GM12878 (cell line): ENCODE data around the gene PPP2R2B. TPM values are rescaled to one million over a fixed set of nuclear protein-coding genes. Genes with fewer than 3 reads are reported as not detected.

Source experiments
- ATAC-seq: fragments of 200-7000 bp; cut with Tn5 transposase; 3 replicates; pipeline ENCODE4 v1.9.1; 2020; ENCODE audit warnings: mild to moderate bottlenecking, moderate library complexity
- BruUV-seq: library from RNA; stranded (reverse); fragments of 400-500 nt; replicated peaks from 2 replicates; lab custom pipeline; 2021; lab: Mats Ljungman, UMichigan
- CTCF ChIA-PET: fragments of 300-600 bp; sonication (Branson Sonifier 250); formaldehyde crosslinking; extraction: SDS; loops from one replicate; lab custom pipeline; 2021; ENCODE audit warnings: inconsistent platforms; lab: Yijun Ruan, JAX
- POLR2A ChIA-PET: fragments of 350-600 bp; formaldehyde crosslinking; extraction: SDS; loops from one replicate; lab custom pipeline; 2021; ENCODE audit warnings: inconsistent platforms; lab: Charles Lee
- RAD21 ChIA-PET: fragments of 300-600 bp; sonication (Branson Sonifier 250); formaldehyde crosslinking; loops from one replicate; lab custom pipeline; 2023; ENCODE audit warnings: antibody characterized with exemption; ENCODE audit not compliant: unreplicated experiment; lab: Charles Lee
- SMC1A ChIA-PET: fragments of 300-600 bp; sonication (Branson Sonifier 250); formaldehyde crosslinking; loops from one replicate; lab custom pipeline; 2023; ENCODE audit not compliant: unreplicated experiment, uncharacterized antibody; lab: Charles Lee
- DNase-seq: peaks from one replicate; pipeline ENCODE4 v3.0.0-alpha.2; 2011; ENCODE audit warnings: low read depth, low spot score
- FAIRE-seq: peaks from 3 replicates; lab custom pipeline; 2011; peaks lifted over from hg19 to GRCh38; lab: Jason Lieb, UNC
- H2AFZ ChIP-seq: 2 replicates; pipeline ENCODE4 v1.6.0; 2011; ENCODE audit warnings: low read depth, low read length, control low read depth; ENCODE audit not compliant: control insufficient read depth
- H3K27ac ChIP-seq: 2 replicates; pipeline ENCODE4 v1.5.1; 2011; ENCODE audit warnings: control low read depth; ENCODE audit not compliant: control insufficient read depth, insufficient read depth
- H3K27me3 ChIP-seq, 2 experiments: replicated peaks in 1 of 2; 2 replicates each; pipeline versions ENCODE4 v1.6.0 to v1.6.1; 2011; ENCODE audit warnings: low read length in 1 of 2; ENCODE audit not compliant: control insufficient read depth in 2 of 2, insufficient read depth in 2 of 2
- H3K36me3 ChIP-seq, 2 experiments: 2 replicates each; pipeline ENCODE4 v1.5.1; 2011; ENCODE audit warnings: low read length in 1 of 2; ENCODE audit not compliant: control insufficient read depth in 2 of 2, insufficient read depth in 2 of 2
- H3K4me1 ChIP-seq: 2 replicates; pipeline ENCODE4 v1.6.1; 2011; ENCODE audit warnings: mild to moderate bottlenecking, low read length, moderate library complexity, mixed read lengths; ENCODE audit not compliant: control insufficient read depth, insufficient read depth
- H3K4me2 ChIP-seq: 2 replicates; pipeline ENCODE4 v1.6.0; 2011; ENCODE audit warnings: control low read depth; ENCODE audit not compliant: control insufficient read depth, insufficient read depth
- H3K4me3 ChIP-seq: fragments of 200-600 bp; sonication (generic); 2 replicates; pipeline ENCODE4 v1.5.1; 2016
- H3K79me2 ChIP-seq: 2 replicates; pipeline ENCODE4 v1.6.0; 2011; ENCODE audit warnings: low read length; ENCODE audit not compliant: control insufficient read depth, insufficient read depth
- H3K9ac ChIP-seq: 2 replicates; pipeline ENCODE4 v1.8.0; 2011; ENCODE audit warnings: low read length, control low read depth, mixed read lengths; ENCODE audit not compliant: control insufficient read depth, insufficient read depth
- H3K9me3 ChIP-seq: replicated peaks from 3 replicates; pipeline ENCODE4 v1.5.1; 2011; ENCODE audit warnings: mild to moderate bottlenecking, low read length; ENCODE audit not compliant: control insufficient read depth, insufficient read depth
- H4K20me1 ChIP-seq: 2 replicates; pipeline ENCODE4 v1.6.0; 2011; ENCODE audit not compliant: control insufficient read depth, insufficient read depth
- CHD4 ChIP-seq: fragments of 200-600 bp; sonication (generic); IDR thresholded peaks from 2 replicates; pipeline ENCODE4 v1.6.1; 2016; ENCODE audit warnings: mild to moderate bottlenecking
- NR2F1 ChIP-seq: fragments of 450-650 bp; conservative IDR thresholded peaks from 2 replicates; pipeline ENCODE4 v1.6.1; 2017; ENCODE audit warnings: mild to moderate bottlenecking
- RUNX3 ChIP-seq: IDR thresholded peaks from 2 replicates; pipeline ENCODE4 v1.6.1; 2012; ENCODE audit warnings: low read length, inconsistent platforms
- WGBS: methylation state at CpG from one replicate; pipeline ENCODE4 v1.1.6; 2016; ENCODE audit warnings: low lambda C conversion rate; ENCODE audit not compliant: insufficient replicate concordance, insufficient coverage; ENCODE audit errors: missing lambda C conversion rate; 5-methylcytosine and 5-hydroxymethylcytosine counted together
- in situ Hi-C: fragments of 300-500 bp; cut with MboI; formaldehyde crosslinking; loops from 9 replicates; pipeline ENCODE4 v1.14.3; 2018; ENCODE audit warnings: mixed read lengths
- intact Hi-C: fragments of 100-400 bp; cut with micrococcal nuclease; formaldehyde crosslinking; loops from one replicate; pipeline ENCODE4 v1.14.2; 2022; ENCODE audit not compliant: unreplicated experiment
- polyA plus RNA-seq, 11 experiments: library from polyadenylated mRNA; depleted of rRNA in 4 of 11; unstranded in 6 of 11; stranded (reverse) in 5 of 11; fragments of >200 nt; fragmentation: Nextera tagmentation in 4 of 11; fragmentation: Illumina TruSeq in 1 of 11; extraction: Ambion mirVana in 4 of 11; extraction: Trizol in 1 of 11; gene quantifications; 1 replicate in 1 of 11; 2 replicates in 10 of 11; pipeline versions ENCODE4 v1.2.1 to v1.2.3, GENCODE V29; 2011 to 2016; ENCODE audit warnings: inconsistent platforms in 2 of 11, missing spikeins in 2 of 11, low read depth in 1 of 11
- total RNA-seq, 4 experiments: library from RNA; depleted of rRNA in 3 of 4; stranded (reverse); fragments of >200 nt in 3 of 4; fragmentation: Illumina TruSeq in 1 of 4; extraction: Trizol in 1 of 4; gene quantifications; 2 replicates each; pipeline versions ENCODE4 v1.2.1 to v1.2.3, GENCODE V29; 2013 to 2021
- TF ChIP-seq, protein P1 (sequence below): IDR thresholded peaks from 2 replicates; pipeline ENCODE4 v1.6.1; 2012; ENCODE audit warnings: mild to moderate bottlenecking, low read depth, low read length
- TF ChIP-seq, protein P2 (sequence below): IDR thresholded peaks from 2 replicates; pipeline ENCODE4 v1.6.1; 2011; ENCODE audit warnings: borderline replicate concordance, low read depth, mild to moderate bottlenecking, moderate library complexity, low read length; ENCODE audit not compliant: insufficient read depth, poor library complexity, severe bottlenecking
- TF ChIP-seq, protein P3 (sequence below): fragments of 450-650 bp; formaldehyde crosslinking; IDR thresholded peaks from 2 replicates; pipeline ENCODE4 v1.4.0; 2020; ENCODE audit warnings: mild to moderate bottlenecking, moderate library complexity
- TF ChIP-seq, protein P4 (sequence below): fragments of 450-650 bp; IDR thresholded peaks from 2 replicates; pipeline ENCODE4 v1.6.1; 2017; ENCODE audit warnings: borderline replicate concordance

The PPP2R2B gene
- total and polyA plus RNA-seq, 10 of the 15 experiments (the other 5 are each of a cell fraction or from before 2014, with no cell fraction given) = not detected

DNA sequence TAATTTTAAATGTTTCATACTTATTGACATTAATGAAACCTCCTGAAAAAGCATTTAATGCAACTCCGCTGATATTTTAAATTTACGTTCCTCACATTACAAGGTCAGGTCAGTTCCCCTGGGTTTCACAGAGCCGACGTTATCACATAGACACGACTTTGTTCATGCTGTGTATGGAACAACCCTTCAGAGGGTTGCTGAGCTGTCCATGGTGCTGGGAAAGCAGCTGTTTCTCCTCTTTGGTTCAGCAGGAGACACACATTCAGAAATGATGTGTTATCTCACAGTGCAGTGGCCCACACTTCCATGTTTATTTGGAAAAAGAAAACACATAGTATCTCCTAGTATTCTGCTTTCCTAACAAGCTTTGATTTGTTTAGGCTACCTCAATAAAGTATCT lies 53.5 kb downstream of the PPP2R2B start:
- no peak overlapping the region for H3K27ac ChIP-seq
- ChIA-PET RAD21 (no interaction called here), SMC1A (no interaction called here), POLR2A (no interaction called here), CTCF (interaction anchor here (1.2 kb wide), 1 partner anchor 283 kb away, joined by 4 read pairs; no protein-coding TSS in a partner anchor)
- H3K4me1 ChIP-seq = no peaks in the 10 kb centered on the region
- H3K4me2 ChIP-seq = no peak overlapping the region
- H3K27me3 ChIP-seq = no peaks in the 10 kb centered on the region
- 18% methylated on average over 5 of the region's 5 CpGs for WGBS
- in situ Hi-C loops (no loop called here), intact Hi-C loops (no loop called here)
- no peaks in the 10 kb centered on the region for H3K79me2 ChIP-seq
- FAIRE-seq (no peak), ATAC-seq (no peak), DNase-seq (no peak)
- TF ChIP-seq RUNX3 = no peak
- TF ChIP-seq, protein P1, sequence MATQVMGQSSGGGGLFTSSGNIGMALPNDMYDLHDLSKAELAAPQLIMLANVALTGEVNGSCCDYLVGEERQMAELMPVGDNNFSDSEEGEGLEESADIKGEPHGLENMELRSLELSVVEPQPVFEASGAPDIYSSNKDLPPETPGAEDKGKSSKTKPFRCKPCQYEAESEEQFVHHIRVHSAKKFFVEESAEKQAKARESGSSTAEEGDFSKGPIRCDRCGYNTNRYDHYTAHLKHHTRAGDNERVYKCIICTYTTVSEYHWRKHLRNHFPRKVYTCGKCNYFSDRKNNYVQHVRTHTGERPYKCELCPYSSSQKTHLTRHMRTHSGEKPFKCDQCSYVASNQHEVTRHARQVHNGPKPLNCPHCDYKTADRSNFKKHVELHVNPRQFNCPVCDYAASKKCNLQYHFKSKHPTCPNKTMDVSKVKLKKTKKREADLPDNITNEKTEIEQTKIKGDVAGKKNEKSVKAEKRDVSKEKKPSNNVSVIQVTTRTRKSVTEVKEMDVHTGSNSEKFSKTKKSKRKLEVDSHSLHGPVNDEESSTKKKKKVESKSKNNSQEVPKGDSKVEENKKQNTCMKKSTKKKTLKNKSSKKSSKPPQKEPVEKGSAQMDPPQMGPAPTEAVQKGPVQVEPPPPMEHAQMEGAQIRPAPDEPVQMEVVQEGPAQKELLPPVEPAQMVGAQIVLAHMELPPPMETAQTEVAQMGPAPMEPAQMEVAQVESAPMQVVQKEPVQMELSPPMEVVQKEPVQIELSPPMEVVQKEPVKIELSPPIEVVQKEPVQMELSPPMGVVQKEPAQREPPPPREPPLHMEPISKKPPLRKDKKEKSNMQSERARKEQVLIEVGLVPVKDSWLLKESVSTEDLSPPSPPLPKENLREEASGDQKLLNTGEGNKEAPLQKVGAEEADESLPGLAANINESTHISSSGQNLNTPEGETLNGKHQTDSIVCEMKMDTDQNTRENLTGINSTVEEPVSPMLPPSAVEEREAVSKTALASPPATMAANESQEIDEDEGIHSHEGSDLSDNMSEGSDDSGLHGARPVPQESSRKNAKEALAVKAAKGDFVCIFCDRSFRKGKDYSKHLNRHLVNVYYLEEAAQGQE = peak; percentile 91
- no peaks in the 10 kb centered on the region for H3K9me3 ChIP-seq
- H3K9ac ChIP-seq = no peak overlapping the region
- no peaks in the 10 kb centered on the region for H4K20me1 ChIP-seq
- no peaks in the 10 kb centered on the region for H3K36me3 ChIP-seq
- H2AFZ ChIP-seq = no peak overlapping the region
- no TSS peak for BruUV-seq
- H3K4me3 ChIP-seq = no peak overlapping the region

DNA sequence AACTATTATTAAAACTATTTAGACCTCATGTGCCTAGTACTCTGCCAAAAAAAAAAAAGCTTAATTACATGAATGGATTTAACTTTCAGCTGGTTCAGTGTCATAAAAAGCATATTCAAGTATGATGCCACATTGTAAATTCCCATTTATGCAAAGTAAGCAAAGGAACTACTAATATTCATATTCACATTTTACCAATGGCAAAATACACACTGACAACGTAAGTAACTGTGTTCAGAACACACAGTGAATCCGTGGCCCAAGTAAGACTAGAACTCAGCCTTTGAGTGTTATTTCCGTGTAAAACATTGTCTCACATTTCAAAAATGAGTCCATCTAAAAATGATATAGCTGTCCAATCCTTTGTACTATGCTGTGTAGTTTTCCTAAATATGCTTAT lies 56.8 kb downstream of the PPP2R2B start:
- H3K27ac ChIP-seq = no peak overlapping the region
- DNase-seq = no peak
- CTCF ChIA-PET = interaction anchor here (0.7 kb wide), 1 partner anchor 25 kb away, joined by 3 read pairs; no protein-coding TSS in a partner anchor
- no peaks in the 10 kb centered on the region for H3K36me3 ChIP-seq
- H3K9ac ChIP-seq = no peak overlapping the region
- H3K4me2 ChIP-seq = no peak overlapping the region
- no peaks in the 10 kb centered on the region for H3K27me3 ChIP-seq
- 19% methylated on average over 3 of the region's 3 CpGs for WGBS
- POLR2A ChIA-PET = no interaction called here
- no peaks in the 10 kb centered on the region for H4K20me1 ChIP-seq
- no peaks in the 10 kb centered on the region for H3K9me3 ChIP-seq
- H3K79me2 ChIP-seq = no peaks in the 10 kb centered on the region
- in situ Hi-C loops = no loop called here
- no TSS peak for BruUV-seq
- H3K4me1 ChIP-seq = no peaks in the 10 kb centered on the region
- ATAC-seq = no peak
- FAIRE-seq = no peak
- SMC1A ChIA-PET = no interaction called here
- RAD21 ChIA-PET = no interaction called here
- no peak overlapping the region for H2AFZ ChIP-seq
- no peak overlapping the region for H3K4me3 ChIP-seq
- intact Hi-C loops = no loop called here
- TF ChIP-seq, protein P2, sequence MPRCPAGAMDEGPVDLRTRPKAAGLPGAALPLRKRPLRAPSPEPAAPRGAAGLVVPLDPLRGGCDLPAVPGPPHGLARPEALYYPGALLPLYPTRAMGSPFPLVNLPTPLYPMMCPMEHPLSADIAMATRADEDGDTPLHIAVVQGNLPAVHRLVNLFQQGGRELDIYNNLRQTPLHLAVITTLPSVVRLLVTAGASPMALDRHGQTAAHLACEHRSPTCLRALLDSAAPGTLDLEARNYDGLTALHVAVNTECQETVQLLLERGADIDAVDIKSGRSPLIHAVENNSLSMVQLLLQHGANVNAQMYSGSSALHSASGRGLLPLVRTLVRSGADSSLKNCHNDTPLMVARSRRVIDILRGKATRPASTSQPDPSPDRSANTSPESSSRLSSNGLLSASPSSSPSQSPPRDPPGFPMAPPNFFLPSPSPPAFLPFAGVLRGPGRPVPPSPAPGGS = no peak
- TF ChIP-seq CHD4 (no peak), NR2F1 (no peak)
- TF ChIP-seq, protein P3, sequence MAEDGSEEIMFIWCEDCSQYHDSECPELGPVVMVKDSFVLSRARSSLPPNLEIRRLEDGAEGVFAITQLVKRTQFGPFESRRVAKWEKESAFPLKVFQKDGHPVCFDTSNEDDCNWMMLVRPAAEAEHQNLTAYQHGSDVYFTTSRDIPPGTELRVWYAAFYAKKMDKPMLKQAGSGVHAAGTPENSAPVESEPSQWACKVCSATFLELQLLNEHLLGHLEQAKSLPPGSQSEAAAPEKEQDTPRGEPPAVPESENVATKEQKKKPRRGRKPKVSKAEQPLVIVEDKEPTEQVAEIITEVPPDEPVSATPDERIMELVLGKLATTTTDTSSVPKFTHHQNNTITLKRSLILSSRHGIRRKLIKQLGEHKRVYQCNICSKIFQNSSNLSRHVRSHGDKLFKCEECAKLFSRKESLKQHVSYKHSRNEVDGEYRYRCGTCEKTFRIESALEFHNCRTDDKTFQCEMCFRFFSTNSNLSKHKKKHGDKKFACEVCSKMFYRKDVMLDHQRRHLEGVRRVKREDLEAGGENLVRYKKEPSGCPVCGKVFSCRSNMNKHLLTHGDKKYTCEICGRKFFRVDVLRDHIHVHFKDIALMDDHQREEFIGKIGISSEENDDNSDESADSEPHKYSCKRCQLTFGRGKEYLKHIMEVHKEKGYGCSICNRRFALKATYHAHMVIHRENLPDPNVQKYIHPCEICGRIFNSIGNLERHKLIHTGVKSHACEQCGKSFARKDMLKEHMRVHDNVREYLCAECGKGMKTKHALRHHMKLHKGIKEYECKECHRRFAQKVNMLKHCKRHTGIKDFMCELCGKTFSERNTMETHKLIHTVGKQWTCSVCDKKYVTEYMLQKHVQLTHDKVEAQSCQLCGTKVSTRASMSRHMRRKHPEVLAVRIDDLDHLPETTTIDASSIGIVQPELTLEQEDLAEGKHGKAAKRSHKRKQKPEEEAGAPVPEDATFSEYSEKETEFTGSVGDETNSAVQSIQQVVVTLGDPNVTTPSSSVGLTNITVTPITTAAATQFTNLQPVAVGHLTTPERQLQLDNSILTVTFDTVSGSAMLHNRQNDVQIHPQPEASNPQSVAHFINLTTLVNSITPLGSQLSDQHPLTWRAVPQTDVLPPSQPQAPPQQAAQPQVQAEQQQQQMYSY = no peak
- TF ChIP-seq, protein P4, sequence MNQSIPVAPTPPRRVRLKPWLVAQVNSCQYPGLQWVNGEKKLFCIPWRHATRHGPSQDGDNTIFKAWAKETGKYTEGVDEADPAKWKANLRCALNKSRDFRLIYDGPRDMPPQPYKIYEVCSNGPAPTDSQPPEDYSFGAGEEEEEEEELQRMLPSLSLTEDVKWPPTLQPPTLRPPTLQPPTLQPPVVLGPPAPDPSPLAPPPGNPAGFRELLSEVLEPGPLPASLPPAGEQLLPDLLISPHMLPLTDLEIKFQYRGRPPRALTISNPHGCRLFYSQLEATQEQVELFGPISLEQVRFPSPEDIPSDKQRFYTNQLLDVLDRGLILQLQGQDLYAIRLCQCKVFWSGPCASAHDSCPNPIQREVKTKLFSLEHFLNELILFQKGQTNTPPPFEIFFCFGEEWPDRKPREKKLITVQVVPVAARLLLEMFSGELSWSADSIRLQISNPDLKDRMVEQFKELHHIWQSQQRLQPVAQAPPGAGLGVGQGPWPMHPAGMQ = no peak
